Neural cell (in vitro differentiated cells): ENCODE data around the gene TRPM2. TPM values are rescaled to one million over a fixed set of nuclear protein-coding genes. Genes with fewer than 3 reads are reported as not detected.

Source experiments
- H2AFZ ChIP-seq: fragments of 200-600, 300-800 bp; sonication (generic), shearing (Covaris generic); 2 replicates; pipeline ENCODE4 v1.6.0; 2014; ENCODE audit warnings: low read depth, mild to moderate bottlenecking, antibody characterized with exemption, low read length, moderate library complexity
- H3F3A ChIP-seq: fragments of 200-600 bp; shearing (Covaris generic); 2 replicates; pipeline ENCODE4 v1.6.1; 2016; ENCODE audit warnings: mild to moderate bottlenecking, moderate library complexity, mixed read lengths, antibody characterized with exemption, low read length; ENCODE audit not compliant: insufficient read depth, poor library complexity, severe bottlenecking
- H3K27ac ChIP-seq: fragments of 200-600, 300-800 bp; sonication (generic), shearing (Covaris generic); 2 replicates; pipeline ENCODE4 v1.5.1; 2014; ENCODE audit warnings: mild to moderate bottlenecking, low read length, moderate library complexity
- H3K27me3 ChIP-seq: fragments of 300-800, 200-600 bp; sonication (generic), shearing (Covaris generic); 2 replicates; pipeline ENCODE4 v1.6.0; 2014; ENCODE audit warnings: mild to moderate bottlenecking, low read depth, low read length, moderate library complexity; ENCODE audit not compliant: insufficient read depth
- H3K36me3 ChIP-seq: fragments of 300-800, 200-600 bp; sonication (generic), shearing (Covaris generic); 2 replicates; pipeline ENCODE4 v1.5.1; 2014; ENCODE audit warnings: mild to moderate bottlenecking, antibody characterized with exemption, low read length, moderate library complexity; ENCODE audit not compliant: insufficient read depth
- H3K4me2 ChIP-seq: fragments of 300-800, 200-600 bp; sonication (generic), shearing (Covaris generic); 2 replicates; pipeline ENCODE4 v1.6.0; 2014; ENCODE audit warnings: mild to moderate bottlenecking, low read length
- H3K4me3 ChIP-seq: fragments of 300-800, 200-600 bp; sonication (generic), shearing (Covaris generic); 2 replicates; pipeline ENCODE4 v1.5.1; 2014; ENCODE audit warnings: mild to moderate bottlenecking, low read length, moderate library complexity
- H3K79me2 ChIP-seq: fragments of 200-600 bp; shearing (Covaris generic); replicated peaks from 2 replicates; pipeline ENCODE4 v1.6.0; 2014; ENCODE audit warnings: mild to moderate bottlenecking, low read length, moderate library complexity; ENCODE audit not compliant: insufficient read depth
- H3K9ac ChIP-seq: fragments of 300-800, 200-600 bp; sonication (generic), shearing (Covaris generic); 2 replicates; pipeline ENCODE4 v1.6.1; 2016; ENCODE audit warnings: mild to moderate bottlenecking, low read length, mixed read lengths
- H3K9me2 ChIP-seq: fragments of 200-600 bp; shearing (Covaris generic); 2 replicates; pipeline ENCODE4 v1.6.1; 2016; ENCODE audit warnings: mild to moderate bottlenecking, low read length, mixed read lengths; ENCODE audit not compliant: insufficient read depth
- H3K9me3 ChIP-seq: fragments of 200-600, 300-800 bp; sonication (generic), shearing (Covaris generic); 2 replicates; pipeline ENCODE4 v1.6.1; 2016; ENCODE audit warnings: mild to moderate bottlenecking, mixed run types, low read length, moderate library complexity, mixed read lengths
- H4K20me1 ChIP-seq: fragments of 200-600 bp; shearing (Covaris generic); 2 replicates; pipeline ENCODE4 v1.6.1; 2016; ENCODE audit warnings: mild to moderate bottlenecking, mixed run types; ENCODE audit not compliant: insufficient read depth
- CTCF ChIP-seq: fragments of 450-650 bp; IDR thresholded peaks from 2 replicates; pipeline ENCODE4 v1.5.1; 2014; ENCODE audit warnings: antibody characterized with exemption, mild to moderate bottlenecking, moderate library complexity; ENCODE audit not compliant: poor library complexity, severe bottlenecking
- EP300 ChIP-seq: fragments of 450-650 bp; conservative IDR thresholded peaks from 2 replicates; pipeline ENCODE4 v1.6.1; 2014; ENCODE audit warnings: antibody characterized with exemption, mild to moderate bottlenecking, moderate library complexity; ENCODE audit not compliant: poor library complexity, severe bottlenecking
- EZH2 ChIP-seq: fragments of 200-600, 300-800 bp; shearing (Covaris generic), sonication (generic); IDR thresholded peaks from 2 replicates; pipeline ENCODE4 v1.6.1; 2014; ENCODE audit warnings: antibody characterized with exemption, low read length, borderline replicate concordance, mild to moderate bottlenecking; ENCODE audit not compliant: insufficient read depth, poor library complexity, severe bottlenecking
- MXI1 ChIP-seq: fragments of 450-650 bp; conservative IDR thresholded peaks from 2 replicates; pipeline ENCODE4 v1.6.1; 2014; ENCODE audit warnings: antibody characterized with exemption, mild to moderate bottlenecking; ENCODE audit not compliant: poor library complexity, severe bottlenecking
- POLR2AphosphoS5 ChIP-seq: IDR thresholded peaks from 2 replicates; pipeline ENCODE4 v1.6.1; 2012
- RAD21 ChIP-seq: fragments of 450-650 bp; conservative IDR thresholded peaks from 2 replicates; pipeline ENCODE4 v1.6.1; 2014; ENCODE audit warnings: antibody characterized with exemption, mild to moderate bottlenecking, moderate library complexity
- REST ChIP-seq: IDR thresholded peaks from 2 replicates; pipeline ENCODE4 v1.6.1; 2012; ENCODE audit warnings: borderline replicate concordance
- SMC3 ChIP-seq: fragments of 450-650 bp; conservative IDR thresholded peaks from 2 replicates; pipeline ENCODE4 v1.6.1; 2014; ENCODE audit warnings: antibody characterized with exemption, mild to moderate bottlenecking, moderate library complexity; ENCODE audit not compliant: poor library complexity
- TAF1 ChIP-seq: IDR thresholded peaks from 2 replicates; pipeline ENCODE4 v1.6.1; 2012; ENCODE audit warnings: low read depth
- polyA plus RNA-seq: library from polyadenylated mRNA; depleted of rRNA; stranded (reverse); fragments of >200 nt; gene quantifications from 2 replicates; pipeline ENCODE4 v1.2.3, GENCODE V29; 2014

The TRPM2 gene
- polyA plus RNA-seq, 1 donor from 2014 or later: 0.14 TPM

GRCh38 chr21:44314561-44314960 is 38.9 kb upstream of the TRPM2 start:
- Histone ChIP-seq H3K9me3 (no peaks in the 10 kb centered on the region), H3K9ac (no peak overlapping the region), H4K20me1 (no peaks in the 10 kb centered on the region), H3K4me3 (no peak overlapping the region), H3K79me2 (no peaks in the 10 kb centered on the region), H3K36me3 (no peaks in the 10 kb centered on the region), H3K27me3 (no peaks in the 10 kb centered on the region), H2AFZ (no peak overlapping the region), H3K27ac (no peak overlapping the region), H3K9me2 (no peaks in the 10 kb centered on the region), H3F3A (no peaks in the 10 kb centered on the region), H3K4me2 (no peak overlapping the region)
- TF ChIP-seq TAF1 (no peak), CTCF (no peak), RAD21 (no peak), SMC3 (no peak), MXI1 (no peak), REST (no peak), POLR2AphosphoS5 (no peak), EZH2 (no peak), EP300 (no peak)

GRCh38 chr21:44315691-44316203 is 37.7 kb upstream of the TRPM2 start:
- no peak overlapping the region for H3K4me3 ChIP-seq
- H3K9me2 ChIP-seq: no peaks in the 10 kb centered on the region
- no peak overlapping the region for H2AFZ ChIP-seq
- H3K79me2 ChIP-seq: no peaks in the 10 kb centered on the region
- H3K9ac ChIP-seq: no peak overlapping the region
- no peak for TF ChIP-seq REST
- no peak for TF ChIP-seq EZH2
- TF ChIP-seq EP300: no peak
- TF ChIP-seq CTCF: no peak
- no peak for TF ChIP-seq TAF1
- no peak for TF ChIP-seq POLR2AphosphoS5
- TF ChIP-seq MXI1: no peak
- TF ChIP-seq RAD21: no peak
- TF ChIP-seq SMC3: no peak
- H3K4me2 ChIP-seq: no peak overlapping the region
- H3K36me3 ChIP-seq: no peaks in the 10 kb centered on the region
- no peak overlapping the region for H3K27ac ChIP-seq
- H3K27me3 ChIP-seq: no peaks in the 10 kb centered on the region
- H3K9me3 ChIP-seq: no peaks in the 10 kb centered on the region
- no peaks in the 10 kb centered on the region for H3F3A ChIP-seq
- no peaks in the 10 kb centered on the region for H4K20me1 ChIP-seq
